IMR-90 (cell line): ENCODE results near the gene CYFIP2. TPM values are rescaled to one million over a fixed set of nuclear protein-coding genes. Genes with fewer than 3 reads are reported as not detected.

Experiments used
- ATAC-seq: fragments of 200-7000 bp; cut with Tn5 transposase; 2 replicates; pipeline ENCODE4 v1.9.1; 2020; ENCODE audit warnings: low read depth, mild to moderate bottlenecking, moderate library complexity
- BruUV-seq: library from RNA; stranded (reverse); fragments of 400-500 nt; replicated peaks from 2 replicates; lab custom pipeline; 2021; lab: Mats Ljungman, UMichigan
- CTCF ChIA-PET: fragments of 300-600 bp; formaldehyde crosslinking; extraction: SDS; loops from one replicate; lab custom pipeline; 2021; ENCODE audit warnings: antibody characterized with exemption; lab: Yijun Ruan, JAX
- POLR2A ChIA-PET: fragments of 300-600 bp; sonication (Branson Sonifier 250); formaldehyde crosslinking; loops from one replicate; lab custom pipeline; 2022; ENCODE audit warnings: antibody characterized with exemption; ENCODE audit not compliant: unreplicated experiment; lab: Charles Lee
- DNase-seq: peaks from one replicate; pipeline ENCODE4 v3.0.0; 2013
- H2AFZ ChIP-seq: replicated peaks from 2 replicates; pipeline ENCODE3; 2013; ENCODE audit warnings: low read length, mild to moderate bottlenecking; ENCODE audit not compliant: poor library complexity
- H2AK5ac ChIP-seq: 2 replicates; pipeline ENCODE4 v1.6.1; 2013; ENCODE audit warnings: low read depth, low read length, inconsistent platforms
- H2AK9ac ChIP-seq: replicated peaks from 2 replicates; pipeline ENCODE3; 2013; ENCODE audit warnings: mild to moderate bottlenecking, low read depth, low read length, moderate library complexity; ENCODE audit not compliant: poor library complexity
- H2BK120ac ChIP-seq: 2 replicates; pipeline ENCODE4 v1.6.1; 2013; ENCODE audit warnings: low read depth, low read length, inconsistent platforms
- H2BK15ac ChIP-seq: 3 replicates; pipeline ENCODE4 v1.6.1; 2013; ENCODE audit warnings: low read depth, low read length, inconsistent platforms
- H2BK20ac ChIP-seq: 2 replicates; pipeline ENCODE4 v1.6.1; 2013; ENCODE audit warnings: low read depth, mild to moderate bottlenecking, inconsistent platforms, low read length, moderate library complexity
- H2BK5ac ChIP-seq: 2 replicates; pipeline ENCODE4 v1.6.1; 2013; ENCODE audit warnings: mild to moderate bottlenecking, low read depth, low read length, inconsistent platforms; ENCODE audit not compliant: poor library complexity, severe bottlenecking
- H3K14ac ChIP-seq: replicated peaks from 2 replicates; pipeline ENCODE4 v1.6.1; 2013; ENCODE audit warnings: low read depth, low read length, inconsistent platforms
- H3K18ac ChIP-seq: 2 replicates; pipeline ENCODE4 v1.6.1; 2013; ENCODE audit warnings: low read depth, low read length, control low read depth
- H3K23ac ChIP-seq: 2 replicates; pipeline ENCODE4 v1.6.1; 2013; ENCODE audit warnings: low read depth, low read length, inconsistent platforms
- H3K27ac ChIP-seq: 2 replicates; pipeline ENCODE4 v1.5.1; 2013; ENCODE audit warnings: mild to moderate bottlenecking, control low read depth, low read length; ENCODE audit not compliant: insufficient read depth
- H3K27me3 ChIP-seq: 2 replicates; pipeline ENCODE4 v1.6.1; 2013; ENCODE audit warnings: low read length; ENCODE audit not compliant: control insufficient read depth, insufficient read depth
- H3K36me3 ChIP-seq: 2 replicates; pipeline ENCODE4 v1.6.1; 2013; ENCODE audit warnings: low read length, mixed read lengths; ENCODE audit not compliant: control insufficient read depth, insufficient read depth
- H3K4ac ChIP-seq: 2 replicates; pipeline ENCODE4 v1.6.1; 2013; ENCODE audit warnings: low read depth, low read length, inconsistent platforms
- H3K4me1 ChIP-seq: 2 replicates; pipeline ENCODE4 v1.6.1; 2013; ENCODE audit warnings: low read length, mixed read lengths; ENCODE audit not compliant: control insufficient read depth, insufficient read depth
- H3K4me2 ChIP-seq: 2 replicates; pipeline ENCODE4 v1.6.1; 2013; ENCODE audit warnings: low read depth, mild to moderate bottlenecking, control low read depth, low read length, moderate library complexity
- H3K4me3 ChIP-seq: 2 replicates; pipeline ENCODE4 v1.5.1; 2013; ENCODE audit warnings: low read depth, mild to moderate bottlenecking, control low read depth, low read length, moderate library complexity; ENCODE audit not compliant: insufficient read depth
- H3K56ac ChIP-seq: 2 replicates; pipeline ENCODE4 v1.6.1; 2013; ENCODE audit warnings: low read length, inconsistent platforms; ENCODE audit not compliant: insufficient read depth; ENCODE audit errors: extremely low read depth
- H3K79me1 ChIP-seq, 2 experiments: 2 replicates each; pipeline ENCODE4 v1.6.1; 2013; ENCODE audit warnings: low read length in 2 of 2, inconsistent platforms in 1 of 2, low read depth in 1 of 2
- H3K9ac ChIP-seq: 2 replicates; pipeline ENCODE4 v1.6.1; 2013; ENCODE audit warnings: low read depth, low read length, control low read depth
- H3K9me1 ChIP-seq: 2 replicates; pipeline ENCODE4 v1.6.1; 2013; ENCODE audit warnings: low read length, inconsistent platforms; ENCODE audit not compliant: insufficient read depth
- H3K9me3 ChIP-seq: 2 replicates; pipeline ENCODE4 v1.6.1; 2013; ENCODE audit warnings: low read length; ENCODE audit not compliant: control insufficient read depth, insufficient read depth
- H4K20me1 ChIP-seq: 2 replicates; pipeline ENCODE4 v1.6.1; 2013; ENCODE audit warnings: low read length, inconsistent platforms; ENCODE audit not compliant: insufficient read depth
- H4K5ac ChIP-seq: 2 replicates; pipeline ENCODE4 v1.6.1; 2013; ENCODE audit warnings: mild to moderate bottlenecking, low read depth, low read length, control low read depth
- H4K8ac ChIP-seq, 2 experiments: 2 replicates each; pipeline ENCODE4 v1.6.1; 2013; ENCODE audit warnings: low read depth in 2 of 2, low read length in 2 of 2, control low read depth in 1 of 2, inconsistent platforms in 1 of 2
- H4K91ac ChIP-seq: 2 replicates; pipeline ENCODE4 v1.6.1; 2013; ENCODE audit warnings: low read depth, low read length, inconsistent platforms; ENCODE audit not compliant: insufficient read depth
- BHLHE40 ChIP-seq: fragments of 150-350 bp; IDR thresholded peaks from 2 replicates; pipeline ENCODE4 v1.6.1; 2016; ENCODE audit warnings: mild to moderate bottlenecking, low read depth, low read length
- CEBPB ChIP-seq: IDR thresholded peaks from 2 replicates; pipeline ENCODE4 v1.6.1; 2012; ENCODE audit warnings: low read depth, low read length, improper control_type of control experiment
- FOS ChIP-seq: fragments of 150-350 bp; IDR thresholded peaks from 2 replicates; pipeline ENCODE4 v1.6.1; 2016; ENCODE audit warnings: low read depth, low read length
- MAFK ChIP-seq: IDR thresholded peaks from 2 replicates; pipeline ENCODE4 v1.6.1; 2012; ENCODE audit warnings: low read depth, low read length, improper control_type of control experiment
- MAZ ChIP-seq: IDR thresholded peaks from 2 replicates; pipeline ENCODE4 v1.6.1; 2012; ENCODE audit warnings: low read depth, mild to moderate bottlenecking, low read length, improper control_type of control experiment, moderate library complexity, borderline replicate concordance
- MXI1 ChIP-seq: IDR thresholded peaks from 2 replicates; pipeline ENCODE4 v1.6.1; 2012; ENCODE audit warnings: low read depth, mild to moderate bottlenecking, low read length, moderate library complexity, borderline replicate concordance
- NFE2L2 ChIP-seq: fragments of 150-350 bp; IDR thresholded peaks from 2 replicates; pipeline ENCODE4 v1.6.1; 2016; ENCODE audit warnings: low read depth, mild to moderate bottlenecking, low read length
- POLR2A ChIP-seq: IDR thresholded peaks from 2 replicates; pipeline ENCODE4 v1.6.1; 2012; ENCODE audit warnings: mild to moderate bottlenecking, low read depth, low read length
- RAD21 ChIP-seq: IDR thresholded peaks from 2 replicates; pipeline ENCODE4 v1.6.1; 2012; ENCODE audit warnings: low read length, improper control_type of control experiment
- RCOR1 ChIP-seq: IDR thresholded peaks from 2 replicates; pipeline ENCODE4 v1.6.1; 2012; ENCODE audit warnings: mild to moderate bottlenecking, low read length, improper control_type of control experiment; ENCODE audit not compliant: insufficient replicate concordance
- SMC3 ChIP-seq: fragments of 150-350 bp; IDR thresholded peaks from 2 replicates; pipeline ENCODE4 v1.6.1; 2016; ENCODE audit warnings: low read depth, mild to moderate bottlenecking, antibody characterized with exemption, low read length, moderate library complexity
- dilution Hi-C: fragments of 300-500 bp; cut with HindIII; formaldehyde crosslinking; loops from one replicate; pipeline ENCODE4 v1.14.3; 2018; ENCODE audit warnings: low sequenced_read_pairs; ENCODE audit not compliant: unreplicated experiment
- in situ Hi-C: fragments of 300-500 bp; cut with MboI; formaldehyde crosslinking; loops from 3 replicates; pipeline ENCODE4 v1.14.3; 2019; ENCODE audit warnings: low sequenced_read_pairs, inconsistent platforms, mixed read lengths
- intact Hi-C: fragments of 100-400 bp; cut with micrococcal nuclease; formaldehyde crosslinking; loops from 2 replicates; pipeline ENCODE4 v1.10.0; 2022
- polyA plus RNA-seq, 3 experiments: library from polyadenylated mRNA; depleted of rRNA; stranded (reverse); fragments of >200 nt; gene quantifications; 2 replicates each; pipeline ENCODE4 v1.2.3, GENCODE V29; 2012; ENCODE audit warnings: low replicate concordance in 1 of 3
- total RNA-seq: library from RNA; depleted of rRNA; stranded (reverse); fragments of >200 nt; gene quantifications from 2 replicates; pipeline ENCODE4 v1.2.3, GENCODE V29; 2012
- TF ChIP-seq, protein P1 (sequence below): fragments of 150-350 bp; IDR thresholded peaks from 2 replicates; pipeline ENCODE4 v1.6.1; 2017; ENCODE audit warnings: mild to moderate bottlenecking, antibody characterized with exemption, low read length, low read depth
- TF ChIP-seq, protein P2 (sequence below): fragments of 150-350 bp; IDR thresholded peaks from 2 replicates; pipeline ENCODE4 v1.6.1; 2016; ENCODE audit warnings: low read depth, mild to moderate bottlenecking, low read length, moderate library complexity, borderline replicate concordance
- TF ChIP-seq, protein P3 (sequence below): conservative IDR thresholded peaks from 2 replicates; pipeline ENCODE4 v1.5.1; 2012; ENCODE audit warnings: mild to moderate bottlenecking, low read depth, low read length, improper control_type of control experiment

Gene CYFIP2
- total and polyA plus RNA-seq, 2 of the 4 experiments (the other 2 are of a cell fraction): 6.8 to 13.4 TPM

DNA sequence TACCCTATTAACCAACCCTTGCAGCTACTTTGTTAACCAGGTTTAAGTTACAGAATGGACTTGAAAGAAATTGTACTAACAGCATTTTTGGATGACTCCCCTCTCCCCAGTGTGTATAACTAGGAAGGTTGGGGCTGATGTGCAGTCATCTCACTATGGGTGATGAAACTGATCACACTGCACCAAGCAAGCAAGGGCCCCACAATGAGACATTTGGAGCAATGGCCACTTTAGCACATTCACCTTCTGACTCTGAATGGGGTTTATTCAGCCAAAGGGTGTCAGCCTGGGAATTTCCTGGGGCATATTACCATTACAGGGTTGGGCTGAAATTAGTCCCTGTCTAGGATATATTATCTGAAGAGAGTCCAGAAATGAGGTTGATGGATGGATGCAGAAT, 18.7 kb upstream of the CYFIP2 start:
- in situ Hi-C loops: no loop called here
- Histone ChIP-seq H3K36me3 (no peaks in the 10 kb centered on the region), H4K5ac (no peak overlapping the region), H3K27ac (no peak overlapping the region), H2BK20ac (no peak overlapping the region), H3K4ac (no peak overlapping the region), H3K9me1 (no peaks in the 10 kb centered on the region), H3K56ac (no peak overlapping the region), H2AK5ac (no peak overlapping the region), H3K27me3 (peaks cover 2% of the 10 kb centered on the region), H4K20me1 (no peaks in the 10 kb centered on the region), H2AFZ (no peak overlapping the region), H2BK120ac (no peak overlapping the region), H3K4me3 (no peak overlapping the region), H3K18ac (no peak overlapping the region), H3K79me1 (no peaks in the 10 kb centered on the region), H4K91ac (no peak overlapping the region), H3K4me2 (no peak overlapping the region), H4K8ac (no peak overlapping the region), H3K14ac (no peak overlapping the region), H3K9ac (no peak overlapping the region), H2BK15ac (no peak overlapping the region), H2BK5ac (no peak overlapping the region), H3K9me3 (no peaks in the 10 kb centered on the region), H2AK9ac (no peak overlapping the region), H3K4me1 (no peaks in the 10 kb centered on the region), H3K23ac (no peak overlapping the region)
- ATAC-seq (no peak), DNase-seq (no peak)
- intact Hi-C loops: no loop called here
- dilution Hi-C loops: no loop called here
- POLR2A ChIA-PET: no interaction called here
- no TSS peak for BruUV-seq
- CTCF ChIA-PET: interaction anchor here (1.2 kb wide), 1 partner anchor 66 kb away, joined by 3 read pairs; no protein-coding TSS in a partner anchor
- TF ChIP-seq CEBPB: no peak
- TF ChIP-seq FOS: no peak
- no peak for TF ChIP-seq MXI1
- TF ChIP-seq RCOR1: no peak
- TF ChIP-seq MAFK: no peak
- no peak for TF ChIP-seq MAZ
- no peak for TF ChIP-seq BHLHE40
- TF ChIP-seq, protein P1, sequence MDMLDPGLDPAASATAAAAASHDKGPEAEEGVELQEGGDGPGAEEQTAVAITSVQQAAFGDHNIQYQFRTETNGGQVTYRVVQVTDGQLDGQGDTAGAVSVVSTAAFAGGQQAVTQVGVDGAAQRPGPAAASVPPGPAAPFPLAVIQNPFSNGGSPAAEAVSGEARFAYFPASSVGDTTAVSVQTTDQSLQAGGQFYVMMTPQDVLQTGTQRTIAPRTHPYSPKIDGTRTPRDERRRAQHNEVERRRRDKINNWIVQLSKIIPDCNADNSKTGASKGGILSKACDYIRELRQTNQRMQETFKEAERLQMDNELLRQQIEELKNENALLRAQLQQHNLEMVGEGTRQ: no peak
- TF ChIP-seq, protein P2, sequence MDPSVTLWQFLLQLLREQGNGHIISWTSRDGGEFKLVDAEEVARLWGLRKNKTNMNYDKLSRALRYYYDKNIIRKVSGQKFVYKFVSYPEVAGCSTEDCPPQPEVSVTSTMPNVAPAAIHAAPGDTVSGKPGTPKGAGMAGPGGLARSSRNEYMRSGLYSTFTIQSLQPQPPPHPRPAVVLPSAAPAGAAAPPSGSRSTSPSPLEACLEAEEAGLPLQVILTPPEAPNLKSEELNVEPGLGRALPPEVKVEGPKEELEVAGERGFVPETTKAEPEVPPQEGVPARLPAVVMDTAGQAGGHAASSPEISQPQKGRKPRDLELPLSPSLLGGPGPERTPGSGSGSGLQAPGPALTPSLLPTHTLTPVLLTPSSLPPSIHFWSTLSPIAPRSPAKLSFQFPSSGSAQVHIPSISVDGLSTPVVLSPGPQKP: no peak
- TF ChIP-seq, protein P3, sequence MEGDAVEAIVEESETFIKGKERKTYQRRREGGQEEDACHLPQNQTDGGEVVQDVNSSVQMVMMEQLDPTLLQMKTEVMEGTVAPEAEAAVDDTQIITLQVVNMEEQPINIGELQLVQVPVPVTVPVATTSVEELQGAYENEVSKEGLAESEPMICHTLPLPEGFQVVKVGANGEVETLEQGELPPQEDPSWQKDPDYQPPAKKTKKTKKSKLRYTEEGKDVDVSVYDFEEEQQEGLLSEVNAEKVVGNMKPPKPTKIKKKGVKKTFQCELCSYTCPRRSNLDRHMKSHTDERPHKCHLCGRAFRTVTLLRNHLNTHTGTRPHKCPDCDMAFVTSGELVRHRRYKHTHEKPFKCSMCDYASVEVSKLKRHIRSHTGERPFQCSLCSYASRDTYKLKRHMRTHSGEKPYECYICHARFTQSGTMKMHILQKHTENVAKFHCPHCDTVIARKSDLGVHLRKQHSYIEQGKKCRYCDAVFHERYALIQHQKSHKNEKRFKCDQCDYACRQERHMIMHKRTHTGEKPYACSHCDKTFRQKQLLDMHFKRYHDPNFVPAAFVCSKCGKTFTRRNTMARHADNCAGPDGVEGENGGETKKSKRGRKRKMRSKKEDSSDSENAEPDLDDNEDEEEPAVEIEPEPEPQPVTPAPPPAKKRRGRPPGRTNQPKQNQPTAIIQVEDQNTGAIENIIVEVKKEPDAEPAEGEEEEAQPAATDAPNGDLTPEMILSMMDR: no peak
- TF ChIP-seq POLR2A: no peak
- no peak for TF ChIP-seq SMC3
- no peak for TF ChIP-seq RAD21
- TF ChIP-seq NFE2L2: no peak
